Panc1 (cell line): Measurements from ENCODE around the gene ACP7. TPM values are rescaled to one million over a fixed set of nuclear protein-coding genes. Genes with fewer than 3 reads are reported as not detected.

Source experiments
- ATAC-seq: fragments of 200-7000 bp; cut with Tn5 transposase; 2 replicates; pipeline ENCODE4 v1.9.1; 2020; ENCODE audit warnings: mild to moderate bottlenecking, moderate library complexity
- BruUV-seq: library from RNA; stranded (reverse); fragments of 400-500 nt; replicated peaks from 2 replicates; lab custom pipeline; 2021; lab: Mats Ljungman, UMichigan
- CTCF ChIA-PET: fragments of 300-600 bp; sonication (Branson Sonifier 250); formaldehyde crosslinking; loops from one replicate; lab custom pipeline; 2022; ENCODE audit warnings: antibody characterized with exemption; lab: Charles Lee
- POLR2A ChIA-PET: fragments of 300-600 bp; sonication (Branson Sonifier 250); formaldehyde crosslinking; loops from one replicate; lab custom pipeline; 2022; ENCODE audit warnings: antibody characterized with exemption; lab: Charles Lee
- DNase-seq: peaks from one replicate; pipeline ENCODE4 v3.0.0-alpha.2; 2010; ENCODE audit warnings: low read depth, low spot score
- H3K27ac ChIP-seq: 2 replicates; pipeline ENCODE4 v1.5.1; 2011; ENCODE audit warnings: mild to moderate bottlenecking, low read length, inconsistent platforms
- H3K27me3 ChIP-seq: fragments of 200-500 bp; sonication (Bioruptor generic); 2 replicates; pipeline ENCODE4 v1.6.0; 2014; ENCODE audit warnings: low read length, inconsistent platforms; ENCODE audit not compliant: control insufficient read depth, insufficient read depth
- H3K36me3 ChIP-seq: fragments of 200-500 bp; sonication (Bioruptor generic); 2 replicates; pipeline ENCODE4 v1.5.1; 2014; ENCODE audit warnings: inconsistent platforms, mild to moderate bottlenecking, low read length, moderate library complexity; ENCODE audit not compliant: control insufficient read depth, insufficient read depth
- H3K4me1 ChIP-seq: 2 replicates; pipeline ENCODE4 v1.5.1; 2011; ENCODE audit warnings: inconsistent platforms, mild to moderate bottlenecking, low read length, moderate library complexity; ENCODE audit not compliant: control insufficient read depth, insufficient read depth
- H3K4me3 ChIP-seq, 2 experiments: 2 replicates each; pipeline ENCODE4 v1.5.1; 2011 to 2012; ENCODE audit warnings: low read depth in 2 of 2, low read length in 2 of 2, mild to moderate bottlenecking in 2 of 2, inconsistent platforms in 1 of 2, moderate library complexity in 1 of 2
- H3K9me3 ChIP-seq: fragments of 200-500 bp; sonication (Bioruptor generic); 2 replicates; pipeline ENCODE4 v1.5.1; 2014; ENCODE audit warnings: low read depth, mild to moderate bottlenecking, inconsistent platforms, low read length, moderate library complexity; ENCODE audit not compliant: control insufficient read depth, insufficient read depth
- POLR2AphosphoS5 ChIP-seq: IDR thresholded peaks from 2 replicates; pipeline ENCODE4 v1.6.1; 2012; ENCODE audit warnings: mild to moderate bottlenecking, low read depth, low read length, moderate library complexity
- SIN3A ChIP-seq: IDR thresholded peaks from 2 replicates; pipeline ENCODE4 v1.6.1; 2012; ENCODE audit warnings: low read depth, mild to moderate bottlenecking, low read length, moderate library complexity, borderline replicate concordance; ENCODE audit not compliant: insufficient read depth
- TCF7L2 ChIP-seq: IDR thresholded peaks from 2 replicates; pipeline ENCODE4 v1.6.1; 2011; ENCODE audit warnings: mild to moderate bottlenecking, low read depth, low read length, inconsistent platforms
- in situ Hi-C: cut with HindIII; loops from 2 replicates; pipeline ENCODE4 v1.10.0; 2016; ENCODE audit warnings: low sequenced_read_pairs, low pct_unique_long_range_greater_than_20kb
- intact Hi-C: fragments of 100-400 bp; cut with micrococcal nuclease; formaldehyde crosslinking; loops from one replicate; pipeline ENCODE4 v1.10.0; 2022; ENCODE audit not compliant: unreplicated experiment
- total RNA-seq: library from RNA; stranded (reverse); gene quantifications from one replicate; pipeline ENCODE4 v1.2.1, GENCODE V29; 2021; ENCODE audit not compliant: unreplicated experiment
- TF ChIP-seq, protein P1 (sequence below), 2 experiments: IDR thresholded peaks; 2 replicates each; pipeline ENCODE4 v1.6.1; 2011 to 2012; ENCODE audit warnings: low read depth in 2 of 2, control low read depth in 1 of 2, low read length in 1 of 2, mild to moderate bottlenecking in 1 of 2, moderate library complexity in 1 of 2; ENCODE audit not compliant: insufficient read depth in 1 of 2
- TF ChIP-seq, protein P2 (sequence below): fragments of 450-650 bp; IDR thresholded peaks from 2 replicates; pipeline ENCODE4 v1.5.1; 2017; ENCODE audit warnings: mild to moderate bottlenecking

The ACP7 gene
- total RNA-seq, 1 experiment from 2014 or later: 10.3 TPM

DNA sequence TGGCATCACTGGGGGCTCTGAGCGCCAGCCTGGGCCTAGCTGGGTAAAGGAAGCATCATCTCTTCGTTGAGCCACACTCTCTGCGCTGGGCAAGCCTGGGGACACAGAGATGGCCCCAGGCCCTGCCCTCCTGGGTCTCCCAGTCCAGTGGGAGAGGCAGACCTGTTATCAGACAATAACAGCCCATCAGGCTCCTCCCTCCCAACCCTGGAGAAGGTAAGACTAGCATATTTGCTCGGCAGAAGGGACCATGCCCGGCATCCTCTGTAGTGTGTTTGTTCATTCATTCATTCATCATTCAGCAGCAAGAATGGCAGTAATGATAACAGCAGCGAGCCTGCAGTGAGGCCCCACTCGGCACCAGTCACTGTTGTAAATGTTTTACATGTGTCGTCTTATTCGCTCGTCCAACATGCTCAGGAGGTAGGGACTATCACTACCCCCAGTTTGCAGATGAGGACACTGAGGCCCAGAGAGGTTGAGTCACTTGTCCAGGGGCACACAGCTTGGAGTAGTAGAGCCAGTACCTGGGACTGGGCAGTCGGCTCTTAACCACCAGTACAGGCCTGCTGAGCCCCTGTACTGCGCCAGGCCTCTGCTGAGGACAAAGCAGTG lies 74.6 kb downstream of the ACP7 start:
- CTCF ChIA-PET: interaction anchor here (0.7 kb wide), 1 partner anchor 47 kb away, joined by 3 read pairs; no protein-coding TSS in a partner anchor
- Histone ChIP-seq H3K4me1 (peaks cover 62% of the 10 kb centered on the region), H3K9me3 (no peaks in the 10 kb centered on the region), H3K4me3 (no peak overlapping the region), H3K27me3 (no peaks in the 10 kb centered on the region), H3K27ac (no peak overlapping the region), H3K36me3 (no peaks in the 10 kb centered on the region)
- no TSS peak for BruUV-seq
- intact Hi-C loops: no loop called here
- POLR2A ChIA-PET: no interaction called here
- in situ Hi-C loops: no loop called here
- TF ChIP-seq, protein P1, sequence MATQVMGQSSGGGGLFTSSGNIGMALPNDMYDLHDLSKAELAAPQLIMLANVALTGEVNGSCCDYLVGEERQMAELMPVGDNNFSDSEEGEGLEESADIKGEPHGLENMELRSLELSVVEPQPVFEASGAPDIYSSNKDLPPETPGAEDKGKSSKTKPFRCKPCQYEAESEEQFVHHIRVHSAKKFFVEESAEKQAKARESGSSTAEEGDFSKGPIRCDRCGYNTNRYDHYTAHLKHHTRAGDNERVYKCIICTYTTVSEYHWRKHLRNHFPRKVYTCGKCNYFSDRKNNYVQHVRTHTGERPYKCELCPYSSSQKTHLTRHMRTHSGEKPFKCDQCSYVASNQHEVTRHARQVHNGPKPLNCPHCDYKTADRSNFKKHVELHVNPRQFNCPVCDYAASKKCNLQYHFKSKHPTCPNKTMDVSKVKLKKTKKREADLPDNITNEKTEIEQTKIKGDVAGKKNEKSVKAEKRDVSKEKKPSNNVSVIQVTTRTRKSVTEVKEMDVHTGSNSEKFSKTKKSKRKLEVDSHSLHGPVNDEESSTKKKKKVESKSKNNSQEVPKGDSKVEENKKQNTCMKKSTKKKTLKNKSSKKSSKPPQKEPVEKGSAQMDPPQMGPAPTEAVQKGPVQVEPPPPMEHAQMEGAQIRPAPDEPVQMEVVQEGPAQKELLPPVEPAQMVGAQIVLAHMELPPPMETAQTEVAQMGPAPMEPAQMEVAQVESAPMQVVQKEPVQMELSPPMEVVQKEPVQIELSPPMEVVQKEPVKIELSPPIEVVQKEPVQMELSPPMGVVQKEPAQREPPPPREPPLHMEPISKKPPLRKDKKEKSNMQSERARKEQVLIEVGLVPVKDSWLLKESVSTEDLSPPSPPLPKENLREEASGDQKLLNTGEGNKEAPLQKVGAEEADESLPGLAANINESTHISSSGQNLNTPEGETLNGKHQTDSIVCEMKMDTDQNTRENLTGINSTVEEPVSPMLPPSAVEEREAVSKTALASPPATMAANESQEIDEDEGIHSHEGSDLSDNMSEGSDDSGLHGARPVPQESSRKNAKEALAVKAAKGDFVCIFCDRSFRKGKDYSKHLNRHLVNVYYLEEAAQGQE (IDR thresholded peaks at IDR 0.05; ENCODE audit: insufficient read depth in 1 of 2, low read depth in 2 of 2, low read length in 1 of 2): no peak
- TF ChIP-seq, protein P2, sequence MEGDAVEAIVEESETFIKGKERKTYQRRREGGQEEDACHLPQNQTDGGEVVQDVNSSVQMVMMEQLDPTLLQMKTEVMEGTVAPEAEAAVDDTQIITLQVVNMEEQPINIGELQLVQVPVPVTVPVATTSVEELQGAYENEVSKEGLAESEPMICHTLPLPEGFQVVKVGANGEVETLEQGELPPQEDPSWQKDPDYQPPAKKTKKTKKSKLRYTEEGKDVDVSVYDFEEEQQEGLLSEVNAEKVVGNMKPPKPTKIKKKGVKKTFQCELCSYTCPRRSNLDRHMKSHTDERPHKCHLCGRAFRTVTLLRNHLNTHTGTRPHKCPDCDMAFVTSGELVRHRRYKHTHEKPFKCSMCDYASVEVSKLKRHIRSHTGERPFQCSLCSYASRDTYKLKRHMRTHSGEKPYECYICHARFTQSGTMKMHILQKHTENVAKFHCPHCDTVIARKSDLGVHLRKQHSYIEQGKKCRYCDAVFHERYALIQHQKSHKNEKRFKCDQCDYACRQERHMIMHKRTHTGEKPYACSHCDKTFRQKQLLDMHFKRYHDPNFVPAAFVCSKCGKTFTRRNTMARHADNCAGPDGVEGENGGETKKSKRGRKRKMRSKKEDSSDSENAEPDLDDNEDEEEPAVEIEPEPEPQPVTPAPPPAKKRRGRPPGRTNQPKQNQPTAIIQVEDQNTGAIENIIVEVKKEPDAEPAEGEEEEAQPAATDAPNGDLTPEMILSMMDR: no peak
- TF ChIP-seq POLR2AphosphoS5 (no peak), TCF7L2 (no peak), SIN3A (no peak)
- ATAC-seq (no peak), DNase-seq (no peak)

DNA sequence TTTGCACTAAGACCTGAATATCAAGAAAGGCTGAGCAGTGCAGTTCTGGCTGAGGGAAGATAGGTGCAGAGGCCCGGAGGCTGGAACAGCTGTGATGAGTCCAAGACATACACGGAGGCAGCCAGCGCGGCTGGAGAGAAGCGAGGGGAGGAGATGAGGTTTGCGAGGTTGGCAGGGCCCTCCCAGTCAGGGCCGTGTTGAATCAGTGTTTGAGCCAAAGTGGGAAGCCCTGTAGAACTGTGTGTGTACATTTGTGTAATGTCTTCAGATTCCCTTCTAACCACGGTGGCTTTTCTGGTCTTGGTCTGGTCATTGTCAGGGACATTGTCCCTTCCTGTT lies 76.3 kb downstream of the ACP7 start:
- in situ Hi-C loops: no loop called here
- Histone ChIP-seq H3K9me3 (no peaks in the 10 kb centered on the region), H3K4me1 (peaks cover 48% of the 10 kb centered on the region), H3K4me3 (no peak overlapping the region), H3K27ac (no peak overlapping the region), H3K36me3 (no peaks in the 10 kb centered on the region), H3K27me3 (no peaks in the 10 kb centered on the region)
- BruUV-seq: no TSS peak
- TF ChIP-seq POLR2AphosphoS5 (no peak), TCF7L2 (no peak), SIN3A (no peak)
- TF ChIP-seq, protein P1 (IDR thresholded peaks at IDR 0.05; ENCODE audit: insufficient read depth in 1 of 2, low read depth in 2 of 2, low read length in 1 of 2): no peak
- TF ChIP-seq, protein P2: no peak
- intact Hi-C loops: no loop called here
- no peak for DNase-seq
- peak; percentile 43 for ATAC-seq
- CTCF ChIA-PET: no interaction called here
- POLR2A ChIA-PET: no interaction called here
